Dermis blood vessel endothelial cell (primary cell): ENCODE results near the gene TYR. TPM values are rescaled to one million over a fixed set of nuclear protein-coding genes. Genes with fewer than 3 reads are reported as not detected.
"Not testable (repeated sequence)": the region's sequence is repeated elsewhere in the genome, so short reads cannot be mapped to it uniquely, and the experiment has no call there.

Source experiments
- DNase-seq: peaks from one replicate; pipeline ENCODE4 v3.0.0; 2010
- total RNA-seq: library from RNA; depleted of rRNA; stranded (reverse); fragments of >200 nt; gene quantifications from 2 replicates; pipeline ENCODE4 v1.2.3, GENCODE V29; 2014

The TYR gene
- total RNA-seq, 1 donor from 2014 or later: not detected

DNA sequence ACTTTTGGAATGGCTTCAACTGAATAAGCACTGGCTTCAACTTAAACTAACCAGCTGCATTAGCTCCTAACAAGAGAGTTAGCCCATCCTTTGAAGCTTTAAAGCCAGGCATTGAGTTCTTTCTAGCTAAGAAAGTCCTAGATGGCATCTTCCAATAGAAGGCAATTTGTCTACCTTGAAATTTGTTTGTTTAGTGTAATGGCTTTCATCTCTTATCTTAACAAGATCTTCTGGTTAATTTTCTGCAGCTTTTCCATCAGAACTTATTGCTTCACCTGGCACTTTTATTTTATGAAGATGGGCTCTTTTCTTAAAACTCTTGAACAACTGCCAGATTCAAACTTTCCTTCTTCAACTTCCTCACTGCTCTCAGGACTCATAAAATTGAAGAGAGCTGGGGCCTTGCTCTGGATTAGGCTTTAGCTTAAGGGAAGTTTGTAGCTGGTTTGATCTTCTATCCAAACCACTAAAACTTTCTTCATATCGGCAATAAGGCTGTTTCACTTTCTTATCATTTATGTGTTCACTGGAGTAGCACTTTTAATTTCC is 94.9 kb downstream of the TYR start:
- not testable (repeated sequence) for DNase-seq

GRCh38 chr11:89273220-89273619 is 95.5 kb downstream of the TYR start:
- not testable (repeated sequence) for DNase-seq

GRCh38 chr11:89275966-89276365 is 98.3 kb downstream of the TYR start:
- DNase-seq: no peak

DNA sequence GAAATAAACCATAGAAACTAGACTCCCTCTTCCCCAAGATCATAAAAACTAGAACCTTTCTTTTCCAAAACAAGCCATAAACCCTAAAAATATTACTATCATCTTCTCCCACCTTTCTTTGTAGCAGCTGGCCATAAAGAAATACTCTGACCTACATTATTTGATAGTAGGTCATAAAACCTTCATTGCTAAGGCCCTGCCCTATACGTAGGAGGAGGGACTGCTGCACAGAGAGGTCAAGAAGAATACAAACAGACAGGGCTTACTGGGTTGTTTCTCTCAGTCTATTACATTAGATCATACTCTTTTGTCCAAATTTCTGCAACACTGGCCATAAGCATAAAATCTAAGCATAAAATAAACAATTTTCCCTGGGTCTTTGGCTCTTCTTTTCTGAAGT is 101.5 kb downstream of the TYR start:
- DNase-seq: no peak

GRCh38 chr11:89281032-89281677 is 103.5 kb downstream of the TYR start:
- DNase-seq: not testable (repeated sequence)

- not testable (repeated sequence) for DNase-seq
Observed at GRCh38 chr11:89286601-89287000, 108.9 kb downstream of the TYR start.

DNA sequence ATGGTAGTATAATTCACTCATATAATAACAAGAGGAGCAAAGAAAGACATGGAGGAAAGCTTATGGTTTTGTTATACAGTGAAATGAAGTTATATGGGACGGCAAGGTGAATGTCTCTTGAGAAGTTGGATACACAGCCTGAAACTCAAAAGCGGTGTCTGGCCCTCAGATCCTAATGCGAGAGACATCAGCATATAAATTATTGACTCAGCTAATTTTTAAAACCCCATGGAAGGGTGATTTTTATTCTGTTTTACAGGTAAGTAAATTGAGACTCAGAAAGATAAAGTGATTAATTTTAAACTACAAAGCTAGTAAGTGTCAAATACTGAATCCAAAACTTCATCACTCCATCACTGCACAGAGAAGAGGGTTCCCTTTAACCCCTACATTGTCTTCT is 110.3 kb downstream of the TYR start:
- DNase-seq: not testable (repeated sequence)

- peak; percentile 3 for DNase-seq
Observed at GRCh38 chr11:89293965-89294679, 116.4 kb downstream of the TYR start.

- not testable (repeated sequence) for DNase-seq
Observed at GRCh38 chr11:89295023-89295422, 117.3 kb downstream of the TYR start.

DNA sequence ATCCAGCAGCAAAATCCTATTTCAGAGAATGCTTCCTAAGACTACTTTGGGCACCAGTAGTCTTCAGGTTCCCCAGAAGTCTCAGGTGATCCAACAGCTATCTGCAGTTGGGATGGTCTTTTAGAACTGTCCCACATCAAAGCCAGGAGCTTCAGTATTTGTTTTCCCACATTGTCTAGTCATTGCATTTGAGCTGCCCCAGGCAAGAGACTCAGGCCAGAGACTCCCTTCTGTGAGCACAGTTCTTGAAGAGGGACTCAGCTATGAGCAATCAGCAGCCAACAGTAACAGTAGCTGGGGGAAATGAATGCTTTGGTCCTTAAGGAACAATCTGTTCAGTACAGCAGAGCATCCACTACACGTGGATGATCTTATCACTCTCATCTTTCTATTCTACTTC is 125.4 kb downstream of the TYR start:
- not testable (repeated sequence) for DNase-seq

- not testable (repeated sequence) for DNase-seq
Observed at GRCh38 chr11:89308272-89308671, 130.6 kb downstream of the TYR start.

GRCh38 chr11:89309321-89309985 is 131.8 kb downstream of the TYR start:
- not testable (repeated sequence) for DNase-seq

GRCh38 chr11:89310607-89311006 is 132.9 kb downstream of the TYR start:
- not testable (repeated sequence) for DNase-seq

DNA sequence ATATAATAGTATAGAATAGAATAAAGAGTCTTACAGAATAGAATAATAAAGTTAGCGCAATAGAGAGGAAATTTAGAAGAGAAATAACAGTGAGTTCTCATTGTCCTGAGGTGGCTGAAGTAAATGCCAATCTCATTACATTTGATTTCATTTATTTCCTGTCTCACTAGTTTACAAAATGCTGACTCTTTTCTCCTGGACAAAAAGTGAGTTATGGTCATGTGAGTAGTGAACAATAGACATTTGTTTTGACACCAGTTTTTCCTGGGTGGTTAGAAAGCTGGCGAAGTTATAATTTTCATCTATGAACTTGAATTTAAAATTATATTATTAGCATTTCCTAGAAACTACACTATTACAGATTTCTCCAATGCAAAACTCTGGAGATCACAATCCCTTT is 143.7 kb downstream of the TYR start:
- peak; percentile 49 for DNase-seq

DNA sequence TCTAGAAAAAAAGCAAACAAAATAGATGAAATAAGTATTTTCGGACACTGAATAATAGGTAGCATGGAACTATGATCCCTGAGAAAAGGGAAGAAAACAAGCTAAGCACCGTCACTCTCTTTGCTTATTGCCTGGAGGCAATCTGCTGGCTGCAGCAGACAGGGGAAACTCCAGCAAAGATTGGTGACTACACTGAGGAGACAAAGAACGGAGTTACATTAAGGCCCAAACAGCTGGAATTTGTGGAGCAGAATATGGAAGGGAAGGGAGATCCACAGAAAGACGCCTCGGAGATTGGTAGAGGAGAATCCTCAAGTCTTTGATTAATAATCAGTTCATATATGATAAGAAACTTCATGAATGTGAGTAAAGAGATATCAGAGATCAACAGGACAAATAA is 150.2 kb downstream of the TYR start:
- no peak for DNase-seq

DNA sequence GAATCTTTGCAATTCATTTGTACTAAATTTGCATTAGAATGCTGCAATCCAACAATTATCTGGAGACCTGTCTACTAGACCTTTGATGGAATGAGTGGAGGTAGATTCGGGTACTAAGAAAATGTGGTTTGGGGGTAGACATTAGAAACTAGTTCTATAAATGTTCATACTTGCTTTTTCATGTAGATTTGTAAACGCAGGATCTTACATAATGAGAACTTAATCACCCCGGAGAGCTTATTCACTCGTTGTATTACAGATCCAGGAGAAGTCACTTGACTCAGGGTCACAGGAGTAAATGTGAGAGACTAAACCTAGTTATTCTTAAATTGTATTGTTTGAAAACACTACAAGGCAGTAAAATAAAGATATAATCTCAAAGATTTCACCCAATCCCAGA is 154.3 kb downstream of the TYR start:
- not testable (repeated sequence) for DNase-seq

DNA sequence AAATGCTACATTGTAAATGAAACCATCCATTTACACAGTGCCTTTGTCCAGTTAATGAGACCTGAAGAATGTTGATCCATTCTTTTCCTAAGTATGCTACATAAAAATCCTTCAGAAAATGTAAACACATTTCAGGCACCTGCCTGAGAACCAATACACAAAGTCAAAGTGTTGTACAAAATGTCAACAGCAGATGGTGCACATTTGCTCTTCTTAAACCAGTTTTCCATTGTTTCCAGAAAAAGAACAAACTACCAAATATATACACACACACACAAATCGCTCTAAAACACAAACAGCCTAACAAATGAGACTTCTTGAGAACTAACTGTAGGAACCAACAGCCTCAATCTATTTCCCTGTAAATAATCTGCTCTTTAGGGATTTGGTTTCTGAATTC is 156.0 kb downstream of the TYR start:
- DNase-seq: peak; percentile 70

GRCh38 chr11:89337100-89337650 is 159.5 kb downstream of the TYR start:
- peak; percentile 70 for DNase-seq

GRCh38 chr11:89338073-89338472 is 160.4 kb downstream of the TYR start:
- peak; percentile 55 for DNase-seq

- not testable (repeated sequence) for DNase-seq
Observed at GRCh38 chr11:89340450-89340849, 162.8 kb downstream of the TYR start.

DNA sequence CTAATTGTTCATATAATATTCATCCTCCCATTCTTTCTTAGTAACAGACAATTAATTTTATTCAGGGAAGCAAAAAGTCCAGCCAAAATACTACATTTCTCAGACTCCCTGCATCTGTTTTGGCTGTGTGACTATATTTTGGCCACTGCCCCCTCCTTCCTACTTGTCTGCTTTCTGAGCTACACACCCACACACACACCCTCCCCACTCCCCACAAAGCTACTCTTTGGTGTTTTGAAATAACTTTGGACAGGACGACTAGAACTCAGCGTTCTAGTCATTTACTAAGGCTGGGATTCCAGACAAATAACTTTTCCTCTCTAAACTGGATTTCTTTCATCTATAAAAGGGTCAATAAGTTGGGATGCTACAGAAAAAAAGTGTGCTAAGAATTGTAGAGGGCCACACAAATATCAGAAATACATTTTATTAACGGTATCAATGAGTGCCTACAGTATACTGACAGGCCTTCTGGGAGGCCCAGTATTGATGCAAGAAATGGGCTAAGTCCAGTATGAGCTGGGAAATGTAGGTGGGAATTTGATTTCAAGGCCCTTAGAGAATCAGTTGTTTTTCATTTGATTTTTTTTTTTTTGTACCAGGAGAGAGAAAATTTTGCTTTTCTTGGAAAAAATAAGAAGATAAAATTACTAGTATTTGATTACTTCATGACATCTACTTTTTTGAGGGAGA is 165.4 kb downstream of the TYR start:
- not testable (repeated sequence) for DNase-seq
